GM21515 (cell line): ENCODE results near the gene GNAZ.

Source experiments
- ATAC-seq: cut with Tn5 transposase; IDR thresholded peaks from one replicate; pipeline ENCODE4 v1.9.1; 2021; ENCODE audit not compliant: unreplicated experiment

The GNAZ gene

DNA sequence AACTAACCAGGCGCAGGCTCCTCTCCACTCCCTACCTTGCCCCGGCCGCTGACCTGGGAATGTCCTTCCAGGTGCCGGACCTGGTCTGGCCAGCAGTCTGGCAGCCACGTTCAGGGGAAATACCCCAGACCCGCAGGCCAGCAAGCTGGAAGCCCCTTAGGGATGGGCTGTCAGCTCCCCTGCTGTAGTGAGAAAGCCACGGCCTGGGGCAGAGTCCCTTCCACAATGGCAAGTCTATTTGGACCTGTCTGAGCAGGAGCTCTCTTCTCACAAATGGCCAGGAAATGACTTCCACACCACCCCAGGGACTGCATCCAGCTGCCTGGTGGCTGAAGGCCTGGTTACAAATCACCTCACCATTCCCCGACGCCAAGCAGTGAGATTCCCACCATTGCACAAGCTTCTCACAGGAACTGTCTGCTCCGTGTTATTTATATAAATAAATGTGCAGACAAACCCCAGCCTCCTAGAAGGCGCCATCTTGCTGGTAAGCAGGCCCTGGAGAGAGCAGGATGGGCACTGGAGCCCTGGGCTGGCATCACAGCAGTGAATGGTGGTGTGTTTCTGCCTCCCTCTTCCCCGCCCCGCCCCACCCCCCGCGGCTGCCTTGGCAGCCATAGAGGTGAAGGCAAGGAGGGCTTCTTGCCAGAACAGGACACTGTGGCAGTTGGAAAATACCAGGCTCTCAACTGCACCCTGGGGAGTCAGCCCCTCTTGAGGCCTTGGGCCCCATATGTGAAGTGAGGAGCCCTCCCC is 47.8 kb downstream of the GNAZ start:
- no peak for ATAC-seq

DNA sequence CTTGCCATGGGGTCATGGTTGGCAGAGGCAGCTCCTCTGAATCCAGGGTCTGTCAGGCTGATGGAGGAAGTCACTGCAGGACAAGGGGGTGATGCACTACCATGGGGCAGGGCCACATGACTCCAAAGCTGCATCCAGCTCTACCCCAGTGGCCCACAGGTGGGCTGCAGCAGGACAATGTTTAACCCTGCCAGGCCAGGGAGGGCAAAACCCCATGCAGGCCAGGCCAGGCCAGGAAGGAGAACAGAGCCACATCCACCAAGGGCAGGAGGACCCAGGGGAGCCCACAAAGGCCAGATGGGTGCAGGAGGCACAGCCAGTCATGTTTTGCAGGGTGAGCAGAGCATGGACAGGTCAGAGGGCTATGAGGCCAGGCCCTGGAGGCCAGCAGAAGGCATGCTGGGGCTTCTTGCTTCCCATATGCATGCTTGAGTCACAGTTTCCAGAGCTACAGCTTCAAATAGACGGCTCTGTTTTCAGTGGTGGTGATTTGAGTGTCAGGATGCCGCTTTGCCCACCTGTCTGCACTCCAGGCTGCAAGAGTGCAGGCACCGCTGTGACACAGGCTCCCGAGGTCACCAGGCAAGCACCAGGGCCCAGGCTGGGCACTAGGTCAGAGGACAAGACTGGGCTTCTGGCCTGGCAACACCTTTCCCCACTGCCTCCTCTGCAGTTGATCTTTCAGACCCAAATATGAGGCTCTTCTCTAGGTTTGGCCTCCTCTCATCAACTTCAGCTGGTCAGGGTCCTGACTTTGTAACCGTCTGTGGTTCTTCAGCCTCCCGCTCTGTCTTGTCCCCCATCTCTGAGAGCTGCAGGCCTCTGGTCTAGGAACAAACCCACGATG is 48.6 kb downstream of the GNAZ start:
- ATAC-seq: no peak

DNA sequence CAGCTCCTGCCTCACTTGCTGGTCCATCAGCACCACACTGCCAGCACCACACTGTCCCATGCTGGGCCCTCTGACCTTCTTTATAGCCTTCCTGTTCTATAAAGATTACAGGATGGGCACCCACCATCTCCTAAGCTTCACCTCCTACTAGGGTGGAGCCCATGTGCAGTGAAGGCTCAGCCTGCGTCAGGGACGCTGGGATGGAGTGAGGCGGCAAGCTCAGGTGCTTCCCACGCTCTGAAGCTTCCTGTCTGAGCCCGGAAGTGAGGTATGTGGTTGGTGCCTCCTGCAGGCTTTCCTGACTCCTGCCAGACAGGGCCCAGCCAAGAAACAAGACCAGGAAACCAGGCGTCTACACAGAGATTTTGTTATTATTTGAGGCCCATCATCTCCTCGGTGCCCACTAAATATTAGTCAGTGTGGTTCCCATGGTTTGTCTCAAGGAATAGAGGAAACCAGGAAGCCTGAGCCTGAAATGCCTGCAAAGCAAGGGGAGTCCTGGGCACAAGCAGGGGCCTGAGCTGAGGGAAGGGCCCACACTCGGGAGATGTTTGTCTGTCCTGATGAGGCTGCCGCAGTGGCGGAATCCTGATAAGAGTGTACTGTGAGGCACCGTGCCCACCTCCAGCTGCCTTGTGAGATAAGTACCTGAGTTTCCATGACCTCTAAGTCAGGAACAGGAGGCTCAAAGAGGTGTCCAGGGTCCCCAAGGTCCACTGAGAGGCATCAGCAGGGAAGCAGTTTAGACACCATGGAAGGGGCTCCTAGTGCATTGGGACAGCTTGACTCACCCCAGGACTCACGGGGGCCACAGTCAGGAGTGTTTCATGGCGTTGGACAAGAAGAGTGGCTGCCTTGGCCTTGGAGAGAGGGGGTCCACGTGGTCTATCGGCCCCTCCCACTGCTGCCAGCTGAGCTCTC is 49.4 kb downstream of the GNAZ start:
- no peak for ATAC-seq

DNA sequence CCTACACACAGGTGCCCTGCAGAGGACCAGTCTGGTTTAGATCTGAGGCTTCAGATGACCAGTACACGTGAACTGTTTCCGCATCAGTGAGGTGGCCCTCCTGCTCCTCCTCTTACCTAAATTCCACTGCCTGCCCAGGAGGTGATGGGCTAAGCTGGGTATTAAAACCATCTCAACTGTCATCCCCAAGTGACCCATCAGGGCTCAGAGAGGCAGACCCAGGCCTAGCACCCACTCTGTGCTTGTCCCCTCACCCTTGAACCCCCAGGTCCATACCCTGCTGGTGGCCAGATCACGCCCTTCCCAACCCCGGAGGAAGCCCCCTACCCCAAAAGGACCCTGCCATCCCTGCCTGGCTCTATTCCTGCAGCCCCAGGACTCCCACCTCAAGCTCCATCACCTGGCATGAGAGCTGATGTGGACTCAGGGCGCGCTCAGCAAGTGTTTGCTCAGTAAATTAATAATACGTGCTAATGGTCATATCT is 50.1 kb downstream of the GNAZ start:
- no peak for ATAC-seq

DNA sequence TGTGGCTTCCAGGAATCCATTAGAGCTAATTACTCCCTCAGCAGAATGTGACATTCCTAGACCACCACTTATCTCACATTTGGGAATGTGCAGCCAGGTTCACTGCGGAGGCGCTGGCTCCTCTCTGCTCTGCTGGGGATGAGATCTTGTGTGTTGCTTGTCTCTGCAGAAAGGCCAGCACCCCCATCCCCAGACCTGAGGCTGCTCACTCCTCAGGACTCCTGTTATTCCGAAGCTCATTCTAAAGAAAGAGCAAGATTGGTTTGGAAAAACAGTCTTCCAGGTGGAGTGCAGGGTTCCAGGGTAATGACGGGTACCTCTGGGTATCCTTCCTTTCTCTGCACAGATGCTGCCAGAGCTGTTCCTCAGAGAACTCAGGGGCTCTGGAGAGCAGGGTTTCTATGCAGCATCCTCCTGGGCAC is 50.7 kb downstream of the GNAZ start:
- ATAC-seq: no peak

DNA sequence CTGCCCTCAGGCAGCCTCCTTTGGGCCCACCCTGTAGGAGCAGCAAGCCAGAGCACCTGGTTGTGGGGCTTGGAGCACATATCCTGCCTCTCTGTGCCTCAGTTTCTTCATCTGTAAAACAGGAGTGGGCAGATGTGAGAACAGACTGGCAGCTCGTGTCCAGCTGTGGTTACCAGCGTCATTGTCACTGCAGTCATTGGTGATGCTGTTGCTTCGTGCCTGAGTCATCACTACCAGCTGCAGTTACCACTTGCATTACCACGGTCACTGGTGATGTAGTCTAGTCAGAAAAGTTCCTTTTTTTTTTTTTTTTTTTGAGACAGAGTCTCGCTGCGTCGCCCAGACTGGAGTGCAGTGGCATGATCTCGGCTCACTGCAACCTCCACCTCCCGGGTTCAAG is 51.1 kb downstream of the GNAZ start:
- ATAC-seq: no peak

DNA sequence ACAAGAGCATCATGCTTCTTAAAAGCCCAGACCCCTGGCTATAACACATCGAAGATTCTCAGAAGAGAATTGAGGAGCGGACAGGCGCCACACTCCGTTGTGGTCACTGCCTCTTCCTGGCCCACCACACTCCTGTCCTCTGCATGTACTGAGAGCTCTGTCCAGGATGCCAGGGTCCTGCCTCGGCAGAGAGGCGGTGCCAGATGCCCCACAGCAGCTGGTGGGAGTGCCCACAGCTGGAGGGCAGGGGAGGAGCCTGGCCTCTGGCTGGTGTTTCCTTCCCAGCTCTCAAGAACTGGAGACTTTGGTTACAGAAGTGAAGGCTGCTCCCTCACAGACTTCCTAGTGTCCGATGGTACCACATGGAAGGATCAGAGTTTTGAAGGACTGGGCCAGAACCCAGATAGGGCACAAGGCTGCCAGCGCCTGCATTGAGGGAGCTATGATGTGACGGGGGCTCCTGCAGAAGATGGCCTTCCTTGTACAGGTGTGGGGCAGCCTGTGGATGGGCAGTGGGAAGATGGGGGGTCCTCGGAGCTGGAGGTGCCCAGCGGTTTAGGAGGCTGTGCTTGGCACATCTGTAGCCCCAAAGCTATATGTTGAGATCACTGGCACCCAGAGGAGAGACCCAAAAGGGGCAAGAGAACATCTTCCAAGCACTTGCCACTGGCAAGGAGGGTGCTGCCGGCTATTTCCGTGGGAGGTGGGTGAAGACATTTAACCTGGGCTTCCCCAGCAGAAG is 52.1 kb downstream of the GNAZ start:
- no peak for ATAC-seq

DNA sequence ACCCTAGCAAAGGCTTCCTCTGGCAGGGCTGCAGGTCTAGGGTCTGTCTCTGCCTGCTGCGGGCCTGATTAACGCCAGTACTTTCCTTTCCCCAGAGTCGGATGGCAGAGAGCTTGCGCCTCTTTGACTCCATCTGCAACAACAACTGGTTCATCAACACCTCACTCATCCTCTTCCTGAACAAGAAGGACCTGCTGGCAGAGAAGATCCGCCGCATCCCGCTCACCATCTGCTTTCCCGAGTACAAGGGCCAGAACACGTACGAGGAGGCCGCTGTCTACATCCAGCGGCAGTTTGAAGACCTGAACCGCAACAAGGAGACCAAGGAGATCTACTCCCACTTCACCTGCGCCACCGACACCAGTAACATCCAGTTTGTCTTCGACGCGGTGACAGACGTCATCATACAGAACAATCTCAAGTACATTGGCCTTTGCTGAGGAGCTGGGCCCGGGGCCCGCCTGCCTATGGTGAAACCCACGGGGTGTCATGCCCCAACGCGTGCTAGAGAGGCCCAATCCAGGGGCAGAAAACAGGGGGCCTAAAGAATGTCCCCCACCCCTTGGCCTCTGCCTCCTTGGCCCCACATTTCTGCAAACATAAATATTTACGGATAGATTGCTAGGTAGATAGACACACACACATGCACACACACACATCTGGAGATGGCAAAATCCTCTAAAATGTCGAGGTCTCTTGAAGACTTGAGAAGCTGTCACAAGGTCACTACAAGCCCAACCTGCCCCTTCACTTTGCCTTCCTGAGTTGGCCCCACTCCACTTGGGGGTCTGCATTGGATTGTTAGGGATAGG is 52.9 kb downstream of the GNAZ start:
- no peak for ATAC-seq

DNA sequence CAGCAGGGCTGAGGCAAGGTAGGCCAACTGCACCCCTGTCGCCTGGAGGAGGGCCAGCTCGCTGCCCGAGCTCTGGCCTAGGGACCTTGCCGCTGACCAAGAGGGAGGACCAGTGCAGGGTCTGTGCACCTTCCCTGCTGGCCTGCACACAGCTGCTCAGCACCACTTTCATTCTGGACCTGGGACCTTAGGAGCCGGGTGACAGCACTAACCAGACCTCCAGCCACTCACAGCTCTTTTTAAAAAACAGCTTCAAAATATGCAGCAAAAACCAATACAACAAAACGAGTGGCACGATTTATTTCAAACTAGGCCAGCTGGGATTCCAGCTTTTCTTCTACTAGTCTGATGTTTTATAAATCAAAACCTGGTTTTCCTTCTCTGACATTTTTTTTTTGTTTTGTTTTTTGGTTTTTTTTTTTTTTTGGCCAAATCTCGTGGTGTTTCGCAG is 53.5 kb downstream of the GNAZ start:
- ATAC-seq: no peak

DNA sequence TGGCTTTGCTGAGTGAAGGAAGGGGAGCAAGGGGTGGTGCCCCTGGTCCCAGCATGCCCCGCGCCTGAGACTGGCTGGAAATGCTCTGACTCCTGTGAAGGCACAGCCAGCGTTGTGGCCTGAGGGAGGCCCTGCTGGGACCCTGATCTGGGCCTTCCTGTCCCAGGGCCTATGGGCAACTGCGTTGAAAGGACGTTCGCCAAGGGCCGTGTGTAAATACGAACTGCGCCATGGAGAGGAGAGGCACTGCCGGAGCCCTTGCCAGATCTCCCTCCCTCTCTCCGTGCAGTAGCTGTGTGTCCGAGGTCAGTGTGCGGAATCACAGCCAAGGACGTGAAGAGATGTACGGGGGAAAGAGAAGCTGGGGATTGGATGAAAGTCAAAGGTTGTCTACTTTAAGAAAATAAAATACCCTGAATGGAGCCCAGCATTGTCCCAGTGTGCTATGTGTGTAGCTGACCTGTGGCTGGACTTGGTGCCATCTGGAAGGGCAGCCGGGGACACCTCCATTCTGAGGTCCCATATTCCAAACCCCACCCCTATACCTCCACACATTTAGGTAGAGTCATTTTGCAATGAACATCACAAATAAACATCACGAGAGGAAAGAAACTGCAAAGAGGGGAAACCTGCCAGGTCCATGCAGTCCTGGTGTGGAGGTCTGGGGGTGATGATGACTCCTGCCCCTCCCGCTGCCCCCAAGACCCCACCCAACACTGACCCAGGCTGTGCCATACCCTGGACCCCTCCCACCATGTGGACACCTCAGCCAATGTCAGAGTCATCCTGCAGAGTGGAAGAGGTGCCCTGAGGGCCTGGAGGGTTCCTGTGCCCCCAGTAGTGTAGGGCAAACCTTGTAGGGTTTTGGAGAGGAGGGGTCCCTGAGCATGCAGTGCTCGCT is 54.5 kb downstream of the GNAZ start:
- no peak for ATAC-seq

DNA sequence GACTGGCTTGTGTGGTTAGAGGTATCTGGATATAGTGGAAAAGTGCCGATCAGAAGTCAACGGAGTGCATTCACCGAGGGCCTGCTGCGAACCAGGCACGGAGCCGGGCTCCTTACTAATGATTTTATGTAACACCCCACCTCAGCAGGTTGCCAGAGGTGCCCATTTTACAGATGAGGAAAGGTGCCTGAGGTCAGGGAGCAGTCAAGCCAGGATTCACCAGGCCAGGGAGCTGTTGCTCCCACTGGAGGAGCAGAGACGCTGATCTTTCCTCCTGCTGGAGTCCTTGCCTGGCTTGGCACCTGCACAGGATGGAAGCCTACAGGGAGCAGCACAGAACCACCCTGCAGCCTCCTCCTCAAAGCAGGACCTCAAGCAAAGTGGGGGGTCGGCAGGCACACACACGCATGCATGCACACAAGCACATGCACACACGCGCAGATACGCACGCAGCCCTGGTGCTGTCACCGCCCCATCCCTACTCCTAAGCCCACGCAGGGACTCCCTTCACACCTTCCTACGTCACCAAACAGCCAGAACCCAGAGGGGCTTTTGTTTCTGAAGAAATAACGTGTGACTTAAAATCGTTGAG is 55.3 kb downstream of the GNAZ start:
- ATAC-seq: no peak

DNA sequence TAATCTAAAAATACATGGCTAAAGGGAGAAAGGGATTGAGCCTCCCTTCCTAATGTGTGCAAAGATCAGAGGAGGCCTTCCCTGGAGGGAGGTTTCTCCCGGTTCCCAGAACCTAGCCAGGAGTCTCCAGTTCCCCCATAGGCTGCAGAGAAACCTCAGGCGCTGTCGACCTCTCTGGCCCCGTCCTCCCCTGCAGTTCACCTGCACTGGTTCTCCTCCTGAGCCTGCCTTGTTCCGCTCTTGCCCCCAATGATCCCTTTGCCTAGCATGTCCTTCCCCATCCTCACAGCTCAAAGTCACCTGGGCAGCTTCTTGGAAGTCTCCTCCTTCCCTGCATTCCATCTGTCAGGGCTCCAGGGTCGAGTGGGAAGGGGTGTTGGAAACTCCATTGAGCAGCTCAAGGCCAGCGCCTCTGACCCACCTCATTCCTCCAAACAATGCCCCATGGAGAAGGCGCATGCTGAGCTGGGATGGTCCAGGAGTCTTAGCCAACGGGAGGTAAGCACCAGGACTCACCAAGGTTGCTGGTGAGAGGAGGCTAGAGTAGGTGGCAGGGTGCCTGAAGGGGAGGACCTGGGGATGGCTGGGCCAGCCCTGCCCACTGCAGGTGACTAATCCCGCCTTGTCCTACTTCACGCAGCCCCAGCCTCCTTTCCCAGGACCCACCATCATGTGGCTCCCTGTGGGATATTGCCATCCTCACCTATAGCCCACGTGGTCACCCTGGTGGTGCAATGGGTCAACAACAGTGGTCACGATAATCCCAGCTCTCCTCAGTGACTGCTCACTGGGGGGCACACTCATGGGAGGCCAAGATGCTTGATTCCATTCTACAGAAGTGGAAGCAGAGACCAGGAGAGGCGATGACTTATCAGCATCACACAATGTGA is 56.1 kb downstream of the GNAZ start:
- ATAC-seq: no peak

DNA sequence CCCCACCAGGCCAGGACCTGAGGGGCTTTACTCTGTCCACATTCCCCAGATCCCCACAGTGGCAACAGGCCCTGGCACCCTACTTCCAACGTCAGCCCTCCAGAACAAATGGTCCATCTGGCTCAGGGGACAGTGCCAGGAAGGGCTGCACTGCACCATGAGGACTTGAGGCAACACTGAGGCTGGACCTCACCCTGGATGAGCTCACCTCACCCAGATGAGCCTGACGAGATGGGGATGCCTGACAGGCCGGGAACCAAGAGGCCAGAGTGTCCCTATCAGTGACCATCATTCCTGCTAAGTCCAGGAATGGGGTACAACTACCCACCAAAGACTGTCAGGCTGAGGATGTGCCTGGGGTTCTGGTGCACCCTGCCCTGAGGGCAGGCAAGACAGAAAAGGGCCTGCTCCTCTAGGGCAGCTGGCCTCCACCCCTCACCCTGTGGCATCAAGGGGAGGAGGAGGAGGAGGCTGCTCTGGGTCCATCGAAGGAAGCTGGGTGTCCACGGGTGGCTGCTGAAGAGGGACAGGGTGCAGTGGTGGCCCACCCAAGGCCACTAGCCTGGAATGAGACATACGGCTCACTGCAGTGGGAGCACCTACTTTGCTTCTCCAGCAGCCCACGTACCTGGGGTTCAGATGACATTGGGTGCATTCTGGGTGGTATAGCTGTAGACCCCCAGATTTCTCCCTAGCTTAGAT is 56.9 kb downstream of the GNAZ start:
- ATAC-seq: no peak

DNA sequence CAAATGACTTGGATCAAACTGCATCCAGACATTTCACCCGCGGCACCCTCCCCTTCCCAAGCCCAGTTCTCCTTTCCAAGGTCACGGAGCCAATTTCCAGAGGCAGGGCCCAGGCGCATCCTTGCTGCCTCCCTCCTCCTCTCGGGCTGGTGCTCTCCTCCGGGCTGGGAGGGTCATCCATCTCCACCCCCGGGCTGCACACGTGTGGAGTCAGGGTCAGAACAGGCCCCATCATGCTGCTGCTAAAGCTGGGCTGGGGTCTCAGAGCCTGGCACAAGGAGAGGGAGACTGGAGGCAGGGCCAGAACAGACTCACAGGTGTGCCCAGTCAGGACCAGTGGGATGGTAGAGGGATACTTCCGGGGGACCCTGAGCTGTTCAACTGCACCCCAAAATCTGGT is 57.5 kb downstream of the GNAZ start:
- ATAC-seq: no peak

DNA sequence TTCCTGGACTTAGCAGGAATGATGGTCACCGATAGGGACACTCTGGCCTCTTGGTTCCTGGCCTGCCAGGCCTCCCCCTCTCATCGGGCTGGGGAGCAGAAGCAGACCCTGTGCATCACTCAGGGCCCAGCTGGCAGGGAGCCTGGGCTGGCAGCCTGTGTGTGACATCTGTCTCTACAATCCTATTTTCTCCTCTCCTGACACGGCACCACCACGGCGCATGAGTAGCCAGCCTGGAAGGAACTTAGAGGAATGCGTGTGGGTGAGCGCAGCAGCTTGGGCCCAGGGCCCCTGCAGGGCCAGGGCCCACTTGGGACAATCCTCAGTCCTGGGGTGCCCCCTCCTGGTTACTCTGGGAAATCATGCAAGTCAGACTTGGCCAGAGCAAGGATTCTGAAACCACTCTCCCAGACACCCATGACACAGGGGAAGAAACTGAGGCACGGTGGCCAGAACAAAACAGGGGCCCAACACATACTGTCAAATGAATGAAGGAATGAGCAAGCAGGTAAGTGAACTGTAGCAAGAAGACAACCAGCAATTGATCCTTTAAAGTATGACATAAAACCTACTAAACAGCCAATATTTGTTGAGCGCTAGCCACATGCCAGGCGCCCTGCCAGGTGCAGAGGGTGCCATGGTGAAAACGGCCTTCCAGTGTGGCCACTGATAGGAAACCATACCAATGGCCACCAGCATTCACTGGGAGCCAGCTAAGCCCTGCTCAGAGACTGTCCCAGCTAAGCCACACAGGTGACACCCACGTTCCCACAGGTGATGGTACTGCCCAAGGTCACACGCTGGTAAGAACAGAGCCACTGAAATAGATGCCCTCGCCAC is 58.2 kb downstream of the GNAZ start:
- no peak for ATAC-seq

DNA sequence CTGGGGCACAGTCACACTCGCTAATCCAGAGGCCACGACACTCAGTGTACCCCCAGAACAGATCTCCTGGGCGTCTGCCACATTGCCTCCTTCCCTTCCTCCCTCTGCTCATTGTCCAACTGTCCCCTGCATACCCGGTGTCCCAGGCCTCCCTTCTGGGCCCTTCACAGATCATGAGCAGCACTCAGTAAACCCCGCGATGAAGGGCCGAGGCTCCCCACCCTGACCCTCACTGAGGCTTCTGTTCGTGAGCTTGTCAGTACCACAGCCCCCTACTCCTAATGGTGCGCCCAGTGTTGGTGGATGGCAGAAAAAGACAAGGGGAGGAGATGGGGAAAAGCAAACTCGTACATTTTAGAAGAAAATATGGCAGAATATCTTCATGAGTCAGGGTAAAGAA is 58.8 kb downstream of the GNAZ start:
- no peak for ATAC-seq
